HG03159 (cell line): Measurements from ENCODE around the gene UQCRHL.

Experiments used
- ATAC-seq: cut with Tn5 transposase; IDR thresholded peaks from one replicate; pipeline ENCODE4 v1.9.1; 2021; ENCODE audit warnings: mild to moderate bottlenecking, moderate library complexity; ENCODE audit not compliant: unreplicated experiment

Gene UQCRHL

GRCh38 chr1:15799004-15799867 lies 8.2 kb downstream of the UQCRHL start:
- ATAC-seq = no peak

DNA sequence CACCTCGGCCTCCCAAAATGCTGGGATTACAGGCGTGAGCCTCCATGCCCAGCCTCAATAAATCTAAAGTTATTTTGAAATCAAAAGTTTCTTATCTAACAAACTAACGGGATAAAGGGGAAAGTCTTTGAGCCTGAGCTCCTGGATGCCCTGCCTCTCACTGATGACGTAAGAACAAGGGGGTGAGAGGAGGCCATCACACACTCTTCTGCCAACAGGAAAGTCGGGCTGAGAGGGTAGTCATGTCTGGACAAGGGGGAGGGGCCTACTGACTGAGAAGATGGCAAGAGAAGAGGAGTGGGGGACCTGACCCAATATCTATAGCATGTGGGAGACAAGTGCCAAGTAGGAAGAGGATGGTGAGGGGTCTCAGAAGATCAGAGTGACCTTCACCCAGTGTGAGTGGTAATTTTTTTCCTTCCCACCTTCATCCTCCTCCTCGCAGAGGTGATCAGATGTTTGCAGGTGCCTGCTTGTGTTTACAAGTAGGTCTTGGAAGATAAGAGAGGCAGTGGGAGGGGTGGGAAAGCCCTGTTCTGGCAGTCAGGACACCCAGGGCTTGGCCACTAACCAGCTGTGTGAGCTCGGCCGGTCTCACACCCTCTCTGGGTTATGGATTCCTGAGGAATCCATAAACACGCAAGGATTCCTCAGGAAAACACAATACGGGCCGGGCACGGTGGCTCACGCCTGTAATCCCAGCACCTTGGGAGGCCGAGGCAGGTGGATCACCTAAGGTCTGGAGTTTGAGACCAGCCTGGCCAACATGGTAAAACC lies 9.6 kb downstream of the UQCRHL start:
- no peak for ATAC-seq

DNA sequence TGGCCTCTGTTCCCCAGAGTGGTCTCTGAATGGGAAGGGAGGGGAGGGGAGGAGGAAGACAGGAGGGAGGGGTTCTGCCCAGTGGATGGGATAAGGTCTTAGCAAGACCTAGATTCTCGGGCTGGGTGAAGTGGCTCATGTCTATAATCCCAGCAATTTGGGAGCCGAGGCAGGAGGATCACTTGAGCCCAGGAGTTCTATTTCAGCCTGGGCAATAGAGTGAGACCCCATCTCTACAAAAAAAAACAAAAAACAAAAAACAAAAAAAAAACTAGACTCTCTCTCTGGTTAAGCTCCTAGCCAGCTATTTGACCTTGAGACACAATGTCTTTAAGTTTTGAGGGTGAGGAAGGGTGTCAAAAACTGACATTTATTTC lies 11.4 kb downstream of the UQCRHL start:
- ATAC-seq = no peak

DNA sequence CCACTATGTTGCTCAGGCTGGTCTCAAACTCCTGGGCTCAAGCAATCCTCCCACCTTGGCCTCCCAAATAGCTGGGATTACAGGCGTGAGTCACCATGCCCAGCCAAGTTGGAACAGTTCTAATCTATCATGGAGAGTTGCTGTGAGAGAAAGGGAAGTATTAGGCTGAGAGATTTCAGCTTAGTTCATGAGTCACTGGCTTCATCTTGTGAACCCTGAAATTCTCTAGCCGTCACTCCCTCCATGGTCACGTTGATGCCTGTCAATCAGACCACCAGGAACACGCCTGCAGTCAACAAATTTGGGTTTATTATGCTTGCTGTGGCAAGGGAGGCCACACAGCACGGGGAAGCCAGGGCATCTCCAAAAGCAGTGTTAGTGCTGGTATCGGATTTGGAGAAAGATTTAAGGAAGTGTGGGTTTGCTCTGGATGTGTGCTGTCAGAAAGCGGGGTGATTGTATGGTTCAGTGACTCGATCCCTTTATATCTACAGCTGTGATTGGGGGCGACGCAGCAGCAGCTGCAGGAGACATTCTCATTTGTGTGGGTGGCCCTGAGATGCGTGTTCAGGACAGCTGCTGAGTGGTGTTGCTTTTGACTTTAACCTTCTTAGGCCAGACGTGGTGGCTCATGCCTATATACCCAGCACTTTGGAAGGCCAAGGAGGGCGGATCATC lies 18.7 kb downstream of the UQCRHL start:
- no peak for ATAC-seq

DNA sequence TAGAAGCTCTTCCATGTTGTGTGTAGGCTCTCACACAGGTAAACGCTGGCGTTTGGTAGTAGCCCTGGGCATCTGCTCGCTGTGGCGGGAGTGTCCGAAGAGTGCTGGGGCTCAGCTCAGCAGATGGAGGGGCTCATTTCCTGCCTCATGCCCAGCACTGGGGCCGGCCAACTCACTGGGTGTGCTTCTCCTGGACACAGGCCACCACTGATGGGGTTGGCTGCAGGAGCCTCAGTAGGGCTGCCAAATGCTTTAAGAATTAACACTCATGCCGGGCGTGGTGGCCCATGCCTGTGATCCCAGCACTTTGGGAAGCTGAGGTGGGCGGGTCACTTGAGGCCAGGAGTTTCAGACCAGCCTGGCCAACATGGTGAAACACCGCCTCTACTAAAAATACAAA lies 20.9 kb downstream of the UQCRHL start:
- ATAC-seq = no peak

GRCh38 chr1:15785683-15786082 lies 21.8 kb downstream of the UQCRHL start:
- ATAC-seq = no peak

DNA sequence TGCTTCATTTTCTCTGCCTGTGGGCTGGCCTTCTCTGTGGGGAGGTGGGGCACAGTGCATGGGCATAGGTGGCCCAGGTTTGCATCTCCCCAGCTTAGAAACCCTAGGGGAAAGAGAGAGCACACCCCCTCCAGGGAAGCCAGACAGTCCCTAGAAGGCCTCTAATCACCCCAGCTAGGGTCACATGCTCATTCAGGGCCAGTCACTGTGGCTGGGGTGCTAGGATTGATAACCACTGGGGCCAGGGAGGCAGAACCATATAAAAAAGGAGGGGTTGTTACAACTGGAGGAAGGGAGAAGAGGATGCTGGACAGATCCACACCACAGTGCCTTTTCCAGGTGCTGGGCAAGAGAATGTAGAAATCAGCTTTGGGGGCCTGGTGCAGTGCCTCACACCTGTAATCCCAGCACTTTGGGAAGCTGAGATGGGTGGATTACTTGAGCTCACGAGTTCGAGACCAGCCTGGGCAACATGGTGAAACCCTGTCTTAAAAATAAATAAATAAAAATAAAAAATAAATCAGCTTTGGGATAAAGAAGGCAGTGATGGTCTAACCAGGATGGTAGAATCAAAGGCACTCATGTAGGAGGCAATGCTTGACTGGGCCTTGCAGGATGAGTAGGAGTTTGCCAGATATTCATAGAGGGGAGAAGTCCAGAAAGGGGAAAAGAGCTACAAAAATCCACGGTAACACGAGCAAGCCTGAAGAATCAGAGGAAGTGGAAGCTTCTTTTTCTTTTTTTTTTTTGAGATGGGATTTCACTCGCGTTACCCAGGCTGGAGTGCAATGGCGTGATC lies 29.3 kb downstream of the UQCRHL start:
- ATAC-seq = no peak

DNA sequence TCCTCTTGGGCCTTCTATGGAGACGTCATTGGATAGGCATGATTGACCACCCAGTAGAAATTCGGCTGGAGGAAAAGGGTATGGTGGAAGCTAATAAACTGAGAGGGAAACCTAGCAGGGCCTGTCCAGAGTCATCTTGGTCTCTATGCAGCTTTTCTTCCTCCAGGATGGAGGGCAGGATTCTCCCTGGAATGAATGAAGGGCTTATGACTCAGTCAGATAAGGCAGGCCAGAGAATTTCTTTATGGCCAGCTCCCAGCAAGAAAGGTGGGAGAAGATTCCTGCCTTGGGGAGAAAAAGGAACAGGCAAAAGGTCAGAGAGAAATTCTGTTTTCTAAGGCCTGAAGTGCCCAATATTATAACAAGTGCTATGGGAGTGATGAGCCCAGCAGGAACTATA lies 31.7 kb downstream of the UQCRHL start:
- no peak for ATAC-seq

GRCh38 chr1:15771836-15772515 lies 35.5 kb downstream of the UQCRHL start:
- ATAC-seq = no peak

- ATAC-seq = no peak
These were observed 37.0 kb downstream of the UQCRHL start for GRCh38 chr1:15770313-15770962.

- no peak for ATAC-seq
These were observed 39.1 kb downstream of the UQCRHL start for GRCh38 chr1:15768388-15768787.

- ATAC-seq = no peak
These were observed 39.5 kb downstream of the UQCRHL start for GRCh38 chr1:15767941-15768340.

DNA sequence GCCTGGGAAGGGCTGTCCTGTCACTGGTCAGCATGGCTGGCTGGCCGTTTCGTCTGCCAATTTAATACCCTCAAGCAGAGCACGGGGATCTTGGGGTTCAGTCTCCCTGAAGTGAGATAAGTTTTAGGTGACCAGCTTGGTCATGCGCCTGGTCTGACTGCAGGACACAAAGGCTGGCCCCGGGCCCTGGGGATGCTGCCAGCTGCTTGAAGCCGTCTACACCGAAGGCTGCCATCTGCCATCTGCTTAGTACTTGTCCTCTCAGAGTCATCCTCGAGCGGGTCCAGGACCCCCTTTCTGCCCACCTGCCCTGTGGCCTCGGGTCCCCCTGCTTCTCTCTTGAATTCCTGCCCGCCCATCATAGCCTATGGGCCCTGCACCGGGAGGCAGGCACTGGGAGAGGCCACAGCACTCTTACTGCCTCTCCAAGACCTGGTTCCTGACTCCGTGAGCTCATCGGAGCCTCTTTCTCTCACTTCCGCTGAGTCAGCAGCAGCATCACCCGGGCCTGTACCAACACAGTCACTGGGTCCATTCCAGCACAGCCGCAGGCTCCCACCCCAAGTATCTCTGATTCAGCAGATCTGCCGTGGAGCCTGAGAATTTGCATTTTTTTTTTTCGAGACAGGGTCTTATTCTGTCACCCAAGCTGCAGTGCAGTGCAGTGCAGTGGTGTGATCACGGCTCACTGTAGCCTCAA lies 41.8 kb downstream of the UQCRHL start:
- no peak for ATAC-seq

GRCh38 chr1:15764890-15765289 lies 42.6 kb downstream of the UQCRHL start:
- ATAC-seq = no peak

DNA sequence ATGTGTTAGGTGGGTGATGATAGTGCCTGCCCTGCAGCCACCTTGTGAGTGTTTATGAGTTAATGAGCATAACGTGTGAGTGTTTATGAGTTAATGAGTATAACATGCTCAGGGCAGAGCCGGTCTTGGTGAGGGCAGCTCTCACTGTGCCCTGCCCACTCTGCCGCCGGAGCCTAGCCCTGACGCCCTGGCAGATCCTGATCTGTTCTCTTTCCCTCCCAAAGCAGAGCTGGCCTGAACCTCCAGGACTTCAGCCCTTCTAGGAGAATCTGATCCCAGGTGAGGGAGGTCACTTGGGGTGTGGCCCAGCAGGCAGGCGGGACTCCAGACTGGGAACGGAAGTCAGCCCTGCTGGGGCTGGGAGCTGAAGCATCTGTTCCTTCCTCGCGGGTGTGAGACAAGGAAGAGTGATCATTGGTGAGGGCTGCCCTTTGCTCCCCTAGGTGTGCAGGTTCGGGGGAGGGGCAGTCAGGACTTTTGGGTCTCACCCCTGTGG lies 43.1 kb downstream of the UQCRHL start:
- no peak for ATAC-seq

DNA sequence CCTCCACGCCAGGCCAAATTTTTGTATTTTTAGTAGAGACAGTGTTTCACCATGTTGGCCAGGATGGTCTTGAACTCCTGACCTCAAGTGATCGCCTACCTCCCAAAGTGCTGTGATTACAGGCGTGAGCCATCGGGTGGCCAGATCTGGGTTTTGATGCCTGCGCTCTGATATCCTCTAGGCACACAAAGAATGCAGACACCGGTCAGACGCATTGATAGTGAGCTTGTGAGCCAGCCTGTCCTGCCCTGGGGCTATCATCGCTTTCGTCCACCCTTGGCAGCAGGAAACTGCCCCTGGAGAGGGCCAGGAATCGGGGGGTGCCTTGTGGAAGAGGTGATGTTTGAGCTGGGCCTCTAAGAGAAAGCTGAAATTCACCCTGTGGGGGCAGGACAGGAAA lies 44.9 kb downstream of the UQCRHL start:
- no peak for ATAC-seq

DNA sequence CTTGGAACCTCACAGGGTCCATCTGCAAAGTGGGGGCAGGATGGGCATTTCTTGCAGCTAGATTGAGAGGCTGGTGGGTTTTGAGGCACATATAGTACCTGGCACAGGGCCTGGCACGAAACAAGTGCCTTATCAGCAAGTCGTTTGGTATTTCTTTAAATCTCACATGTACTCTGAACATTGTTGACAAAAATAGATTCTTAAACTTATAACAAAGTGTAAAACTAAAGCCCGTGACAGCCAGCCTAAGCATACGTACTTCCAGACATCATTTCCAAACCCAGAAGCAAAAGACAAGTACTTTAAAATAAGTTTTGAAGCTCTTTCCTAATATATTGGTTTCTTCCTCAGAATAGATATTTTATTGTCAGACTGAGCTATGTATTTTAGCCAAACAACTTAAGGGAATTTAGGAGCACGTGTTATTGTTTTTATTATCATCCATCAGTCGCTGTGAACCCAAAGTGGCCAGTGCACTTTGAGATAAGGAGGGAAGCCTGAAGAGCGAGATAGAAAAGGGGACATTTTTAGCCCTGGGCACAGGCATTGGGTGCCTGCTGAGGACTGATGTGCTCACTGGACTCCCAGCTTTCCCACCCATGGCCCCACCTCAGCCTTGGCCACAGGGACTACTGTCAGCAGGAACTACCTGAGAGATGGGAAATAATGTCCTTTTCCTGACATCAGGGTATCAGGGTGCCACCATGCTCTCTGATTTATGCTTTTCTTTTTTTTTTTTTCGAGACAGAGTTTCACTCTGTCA lies 45.9 kb downstream of the UQCRHL start:
- no peak for ATAC-seq

DNA sequence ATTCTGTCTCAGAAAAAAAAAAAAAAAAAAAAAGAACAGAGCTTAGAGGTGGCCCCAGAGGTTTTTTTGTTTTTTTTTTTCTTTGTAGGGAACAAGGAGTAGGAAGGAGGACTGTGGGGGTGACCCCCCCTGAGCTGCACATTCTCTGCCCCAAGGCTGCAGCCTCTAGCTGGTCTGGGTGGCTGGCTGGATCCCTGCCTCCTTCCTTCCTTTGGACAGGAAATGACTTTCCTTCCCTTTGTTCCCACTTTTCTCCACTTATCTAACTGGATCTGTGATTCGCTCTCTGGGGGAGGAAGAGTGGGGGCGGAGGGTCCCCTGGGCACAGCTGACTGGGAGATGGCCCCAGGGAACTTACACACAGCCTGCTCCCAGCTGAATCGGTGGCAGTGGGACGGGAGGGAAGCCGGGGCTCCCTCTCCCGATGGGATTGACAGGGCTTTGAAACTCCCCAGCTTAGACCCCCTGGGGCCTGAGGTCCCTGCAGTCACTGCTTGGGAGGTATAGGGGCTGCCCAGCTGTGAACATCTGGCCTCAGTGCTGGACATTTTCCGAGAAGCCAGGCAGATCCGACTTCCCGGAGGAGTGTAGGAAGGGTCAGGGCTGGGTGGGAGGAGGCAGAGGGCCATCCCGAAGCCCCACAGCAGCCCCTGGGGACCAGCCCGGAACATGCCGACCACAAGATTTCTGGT lies 46.8 kb downstream of the UQCRHL start:
- ATAC-seq = no peak
